Measurements from ENCODE around the gene MRC2. TPM values are rescaled to one million over a fixed set of nuclear protein-coding genes. Genes with fewer than 3 reads are reported as not detected.

MRC2 gene
- total RNA-seq, 2 donors from 2014 or later = 184 to 242 TPM

- H3K4me1 ChIP-seq (ENCODE audit: control insufficient read depth in 1 of 2, low read depth in 2 of 2) = peaks cover 0 to 5% of the 10 kb centered on the region in 2 donors
- no peak for TF ChIP-seq CTCF (IDR thresholded peaks at IDR 0.05)
- peaks cover 5% of the 10 kb centered on the region for H3K9me3 ChIP-seq
- H3K4me3 ChIP-seq = no peak overlapping the region
- peaks cover 28% of the 10 kb centered on the region for H3K36me3 ChIP-seq
- ATAC-seq (ENCODE audit: insufficient number of reproducible peaks, low FRiP score, low read depth) = no peak
- no peaks in the 10 kb centered on the region for H3K27me3 ChIP-seq (replicated peaks; ENCODE audit: insufficient read depth)
- no peak for DNase-seq (ENCODE audit: low spot score)
- no peak overlapping the region for H3K27ac ChIP-seq
Observed at GRCh38 chr17:62665599-62665998, 38.1 kb downstream of the MRC2 start.

- H3K4me1 ChIP-seq (ENCODE audit: control insufficient read depth in 1 of 2, low read depth in 2 of 2) = peaks cover 0 to 7% of the 10 kb centered on the region in 2 donors
- H3K9me3 ChIP-seq = no peaks in the 10 kb centered on the region
- DNase-seq (ENCODE audit: low spot score) (no peak), ATAC-seq (ENCODE audit: insufficient number of reproducible peaks, low FRiP score, low read depth) (no peak)
- H3K27me3 ChIP-seq (replicated peaks; ENCODE audit: insufficient read depth) = no peaks in the 10 kb centered on the region
- TF ChIP-seq CTCF (IDR thresholded peaks at IDR 0.05) = no peak
- H3K27ac ChIP-seq = no peak overlapping the region
- H3K4me3 ChIP-seq = no peak overlapping the region
- peaks cover 28% of the 10 kb centered on the region for H3K36me3 ChIP-seq
Observed at GRCh38 chr17:62666061-62666800, 38.8 kb downstream of the MRC2 start.

GRCh38 chr17:62666801-62667591 is 39.5 kb downstream of the MRC2 start:
- Histone ChIP-seq H3K36me3 (peaks cover 28% of the 10 kb centered on the region), H3K4me1 (ENCODE audit: control insufficient read depth in 1 of 2, low read depth in 2 of 2) (peaks cover 0 to 14% of the 10 kb centered on the region in 2 donors), H3K27me3 (replicated peaks; ENCODE audit: insufficient read depth) (no peaks in the 10 kb centered on the region), H3K27ac (no peak overlapping the region), H3K9me3 (no peaks in the 10 kb centered on the region), H3K4me3 (no peak overlapping the region)
- no peak for DNase-seq (ENCODE audit: low spot score)
- ATAC-seq (ENCODE audit: insufficient number of reproducible peaks, low FRiP score, low read depth) = no peak
- no peak for TF ChIP-seq CTCF (IDR thresholded peaks at IDR 0.05)

GRCh38 chr17:62668091-62668804 is 40.8 kb downstream of the MRC2 start:
- Histone ChIP-seq H3K27ac (no peak overlapping the region), H3K4me3 (no peak overlapping the region), H3K27me3 (replicated peaks; ENCODE audit: insufficient read depth) (no peaks in the 10 kb centered on the region), H3K4me1 (ENCODE audit: control insufficient read depth in 1 of 2, low read depth in 2 of 2) (peaks cover 0 to 14% of the 10 kb centered on the region in 2 donors), H3K9me3 (no peaks in the 10 kb centered on the region), H3K36me3 (peaks cover 37% of the 10 kb centered on the region)
- ATAC-seq (ENCODE audit: insufficient number of reproducible peaks, low FRiP score, low read depth) (no peak), DNase-seq (ENCODE audit: low spot score) (no peak)
- no peak for TF ChIP-seq CTCF (IDR thresholded peaks at IDR 0.05)

Measured in thoracic aorta (tissue), 2 donors.